SU-DHL-6 (cell line): ENCODE data around the gene KCNC1.

ENCODE experiments used
- H2AFZ ChIP-seq: fragments of 200-600 bp; sonication (generic); 2 replicates; pipeline ENCODE4 v1.6.1; 2014; ENCODE audit warnings: low read depth, mild to moderate bottlenecking, moderate library complexity, mixed read lengths, antibody characterized with exemption, low read length; ENCODE audit not compliant: severe bottlenecking
- H3F3A ChIP-seq: fragments of 200-600 bp; shearing (Covaris generic); 2 replicates; pipeline ENCODE4 v1.6.0; 2016; ENCODE audit warnings: antibody characterized with exemption, mild to moderate bottlenecking; ENCODE audit not compliant: insufficient read depth
- H3K27ac ChIP-seq: fragments of 200-600 bp; sonication (generic); 2 replicates; pipeline ENCODE4 v1.5.1; 2016; ENCODE audit warnings: low read depth, mild to moderate bottlenecking, low read length, moderate library complexity, mixed read lengths
- H3K27me3 ChIP-seq: fragments of 200-600 bp; sonication (generic), shearing (Covaris generic); 2 replicates; pipeline ENCODE4 v1.6.0; 2014; ENCODE audit warnings: mild to moderate bottlenecking, low read length
- H3K36me3 ChIP-seq: fragments of 200-600 bp; sonication (generic); 2 replicates; pipeline ENCODE4 v1.6.1; 2014; ENCODE audit warnings: mild to moderate bottlenecking, low read length, mixed read lengths
- H3K4me2 ChIP-seq: fragments of 300-600, 200-600 bp; shearing (Covaris generic), sonication (generic); 2 replicates; pipeline ENCODE4 v1.6.0; 2014; ENCODE audit warnings: low read length, low read depth, mild to moderate bottlenecking; ENCODE audit not compliant: poor library complexity, severe bottlenecking
- H3K4me3 ChIP-seq: fragments of 200-600 bp; sonication (generic); 2 replicates; pipeline ENCODE4 v1.5.1; 2014; ENCODE audit warnings: antibody characterized with exemption, low read length, mild to moderate bottlenecking, mixed read lengths; ENCODE audit not compliant: insufficient read depth, poor library complexity, severe bottlenecking
- H3K79me2 ChIP-seq: fragments of 200-600 bp; sonication (generic); 2 replicates; pipeline ENCODE4 v1.6.1; 2014; ENCODE audit warnings: mild to moderate bottlenecking, low read length, moderate library complexity; ENCODE audit not compliant: insufficient read depth
- H3K9ac ChIP-seq: fragments of 200-600 bp; sonication (generic); 2 replicates; pipeline ENCODE4 v1.7.0; 2014; ENCODE audit warnings: mild to moderate bottlenecking, low read length
- H3K9me2 ChIP-seq: fragments of 200-600 bp; sonication (generic); replicated peaks from 2 replicates; pipeline ENCODE4 v1.6.1; 2014; ENCODE audit warnings: low read length; ENCODE audit not compliant: insufficient read depth
- H3K9me3 ChIP-seq: fragments of 200-600 bp; sonication (generic); 2 replicates; pipeline ENCODE4 v1.6.1; 2014; ENCODE audit warnings: low read length, mixed read lengths; ENCODE audit not compliant: insufficient read depth
- H4K20me1 ChIP-seq: fragments of 200-600 bp; sonication (generic); 2 replicates; pipeline ENCODE4 v1.6.1; 2014; ENCODE audit warnings: low read depth, mild to moderate bottlenecking, antibody characterized with exemption, low read length, moderate library complexity, mixed read lengths
- EZH2phosphoT487 ChIP-seq: fragments of 200-600 bp; sonication (generic), shearing (Covaris generic); conservative IDR thresholded peaks from 2 replicates; pipeline ENCODE4 v1.6.1; 2018; ENCODE audit warnings: mild to moderate bottlenecking, antibody characterized with exemption, low read length, moderate library complexity, mixed read lengths
- TF ChIP-seq, protein P1 (sequence below): fragments of 200-600 bp; sonication (generic); IDR thresholded peaks from one replicate; pipeline ENCODE4 v1.5.1; 2017; ENCODE audit warnings: antibody characterized with exemption, mild to moderate bottlenecking, low read length, moderate library complexity; ENCODE audit not compliant: insufficient read depth, poor library complexity, severe bottlenecking

The KCNC1 gene

DNA sequence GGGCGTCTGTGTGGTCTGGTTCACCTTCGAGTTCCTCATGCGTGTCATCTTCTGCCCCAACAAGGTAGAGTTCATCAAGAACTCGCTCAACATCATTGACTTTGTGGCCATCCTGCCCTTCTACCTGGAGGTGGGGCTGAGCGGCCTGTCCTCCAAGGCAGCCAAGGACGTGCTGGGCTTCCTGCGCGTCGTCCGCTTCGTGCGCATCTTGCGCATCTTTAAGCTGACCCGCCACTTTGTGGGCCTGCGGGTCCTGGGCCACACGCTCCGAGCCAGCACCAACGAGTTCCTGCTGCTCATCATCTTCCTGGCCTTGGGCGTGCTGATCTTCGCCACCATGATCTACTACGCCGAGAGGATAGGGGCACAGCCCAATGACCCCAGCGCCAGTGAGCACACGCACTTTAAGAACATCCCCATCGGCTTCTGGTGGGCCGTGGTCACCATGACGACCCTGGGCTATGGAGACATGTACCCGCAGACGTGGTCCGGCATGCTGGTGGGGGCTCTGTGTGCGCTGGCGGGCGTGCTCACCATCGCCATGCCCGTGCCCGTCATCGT is 37.3 kb downstream of the KCNC1 start:
- Histone ChIP-seq H3K27ac (no peak overlapping the region), H3K9ac (no peak overlapping the region), H3K79me2 (no peaks in the 10 kb centered on the region), H3K4me2 (no peak overlapping the region), H3K36me3 (no peaks in the 10 kb centered on the region), H2AFZ (no peak overlapping the region), H3K4me3 (no peak overlapping the region), H3F3A (no peaks in the 10 kb centered on the region), H3K9me3 (no peaks in the 10 kb centered on the region), H3K9me2 (no peaks in the 10 kb centered on the region), H4K20me1 (no peaks in the 10 kb centered on the region), H3K27me3 (no peaks in the 10 kb centered on the region)
- TF ChIP-seq, protein P1, sequence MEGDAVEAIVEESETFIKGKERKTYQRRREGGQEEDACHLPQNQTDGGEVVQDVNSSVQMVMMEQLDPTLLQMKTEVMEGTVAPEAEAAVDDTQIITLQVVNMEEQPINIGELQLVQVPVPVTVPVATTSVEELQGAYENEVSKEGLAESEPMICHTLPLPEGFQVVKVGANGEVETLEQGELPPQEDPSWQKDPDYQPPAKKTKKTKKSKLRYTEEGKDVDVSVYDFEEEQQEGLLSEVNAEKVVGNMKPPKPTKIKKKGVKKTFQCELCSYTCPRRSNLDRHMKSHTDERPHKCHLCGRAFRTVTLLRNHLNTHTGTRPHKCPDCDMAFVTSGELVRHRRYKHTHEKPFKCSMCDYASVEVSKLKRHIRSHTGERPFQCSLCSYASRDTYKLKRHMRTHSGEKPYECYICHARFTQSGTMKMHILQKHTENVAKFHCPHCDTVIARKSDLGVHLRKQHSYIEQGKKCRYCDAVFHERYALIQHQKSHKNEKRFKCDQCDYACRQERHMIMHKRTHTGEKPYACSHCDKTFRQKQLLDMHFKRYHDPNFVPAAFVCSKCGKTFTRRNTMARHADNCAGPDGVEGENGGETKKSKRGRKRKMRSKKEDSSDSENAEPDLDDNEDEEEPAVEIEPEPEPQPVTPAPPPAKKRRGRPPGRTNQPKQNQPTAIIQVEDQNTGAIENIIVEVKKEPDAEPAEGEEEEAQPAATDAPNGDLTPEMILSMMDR, result no peak
- no peak for TF ChIP-seq EZH2phosphoT487

DNA sequence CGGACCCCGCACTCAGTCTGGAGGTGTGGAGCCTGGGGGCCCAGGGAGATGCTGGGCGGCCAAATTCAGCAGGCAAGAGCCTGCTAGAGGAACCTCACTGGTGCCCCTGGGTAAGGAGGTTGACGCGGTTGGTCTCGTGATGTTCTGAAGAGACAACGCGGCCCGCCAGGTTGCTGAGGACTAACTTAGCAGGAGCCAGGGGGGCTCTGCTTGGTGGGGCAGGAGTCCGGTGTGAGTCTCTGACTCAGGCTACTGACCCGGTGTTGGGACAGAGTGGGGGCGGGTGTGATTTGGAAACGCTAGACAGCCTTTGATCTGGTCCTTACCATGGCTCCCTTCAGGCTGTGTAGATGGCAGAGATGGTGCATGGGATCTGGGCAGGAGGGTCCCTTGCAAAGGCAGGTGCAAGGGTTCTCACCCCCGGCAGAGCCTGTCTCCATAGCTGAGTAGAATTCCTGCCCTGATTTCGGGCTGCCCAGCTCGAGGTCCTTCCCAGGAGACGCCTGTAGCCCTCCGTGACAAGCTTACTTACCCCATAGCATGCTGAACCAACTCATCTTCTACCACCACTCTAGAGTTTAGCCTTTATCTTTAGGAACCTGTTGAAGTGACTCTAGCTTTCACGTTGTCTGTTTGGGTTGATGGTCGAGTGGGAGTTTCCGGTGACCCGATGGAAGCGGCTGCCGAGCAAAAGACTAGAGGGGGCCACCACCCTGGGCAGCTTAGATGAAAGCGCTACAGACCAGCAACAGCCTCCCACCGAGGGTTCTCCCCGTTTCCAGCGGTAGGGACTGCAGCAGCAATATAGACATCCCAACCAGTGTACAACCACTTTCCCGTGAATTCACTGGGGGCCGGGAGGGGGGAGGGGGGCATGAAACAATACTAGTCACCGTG is 38.4 kb downstream of the KCNC1 start:
- TF ChIP-seq, protein P1, result no peak
- no peak for TF ChIP-seq EZH2phosphoT487
- Histone ChIP-seq H2AFZ (no peak overlapping the region), H3K27ac (no peak overlapping the region), H3K36me3 (no peaks in the 10 kb centered on the region), H3K27me3 (no peaks in the 10 kb centered on the region), H3K4me3 (no peak overlapping the region), H4K20me1 (no peaks in the 10 kb centered on the region), H3K9me2 (no peaks in the 10 kb centered on the region), H3K4me2 (no peak overlapping the region), H3K9me3 (no peaks in the 10 kb centered on the region), H3K79me2 (no peaks in the 10 kb centered on the region), H3F3A (no peaks in the 10 kb centered on the region), H3K9ac (no peak overlapping the region)

DNA sequence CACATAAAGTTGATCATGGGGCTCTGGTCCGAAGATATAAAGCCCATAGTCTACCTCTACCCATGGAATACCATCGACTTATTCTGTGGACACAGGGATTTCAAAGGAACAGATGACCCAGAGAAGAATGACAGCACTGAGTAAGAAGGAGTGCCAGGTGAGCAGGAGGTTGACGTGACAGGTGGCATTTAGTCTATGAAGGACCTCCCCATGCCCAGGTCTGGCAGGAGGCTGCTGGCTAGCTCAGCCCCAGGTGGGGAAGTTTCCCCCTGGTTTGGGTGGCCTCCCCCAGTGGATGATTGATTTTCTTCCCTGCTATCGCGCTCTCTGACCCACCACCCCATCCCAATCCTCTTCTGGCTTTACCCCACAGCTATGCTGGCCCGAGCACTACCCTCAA is 39.1 kb downstream of the KCNC1 start:
- Histone ChIP-seq H4K20me1 (no peaks in the 10 kb centered on the region), H3K9ac (no peak overlapping the region), H3K4me2 (no peak overlapping the region), H2AFZ (no peak overlapping the region), H3K79me2 (no peaks in the 10 kb centered on the region), H3K27ac (no peak overlapping the region), H3F3A (no peaks in the 10 kb centered on the region), H3K9me2 (no peaks in the 10 kb centered on the region), H3K9me3 (no peaks in the 10 kb centered on the region), H3K4me3 (no peak overlapping the region), H3K36me3 (no peaks in the 10 kb centered on the region), H3K27me3 (no peaks in the 10 kb centered on the region)
- TF ChIP-seq, protein P1, result no peak
- TF ChIP-seq EZH2phosphoT487, result no peak
